HG02884 (cell line): Measurements from ENCODE around the gene IFT25.

ENCODE experiments used
- ATAC-seq: cut with Tn5 transposase; IDR thresholded peaks from one replicate; pipeline ENCODE4 v1.9.1; 2021; ENCODE audit warnings: mild to moderate bottlenecking, moderate library complexity; ENCODE audit not compliant: unreplicated experiment

The IFT25 gene

GRCh38 chr1:53957194-53957818 is 11.8 kb upstream of the IFT25 start:
- no peak for ATAC-seq

- ATAC-seq, result no peak
These were observed 11.0 kb upstream of the IFT25 start for GRCh38 chr1:53956308-53957168.

- ATAC-seq, result no peak
These were observed 8.6 kb upstream of the IFT25 start for GRCh38 chr1:53954128-53954527.

- ATAC-seq, result no peak
These were observed 6.2 kb upstream of the IFT25 start for GRCh38 chr1:53951697-53952096.

- ATAC-seq, result no peak
These were observed 3.8 kb upstream of the IFT25 start for GRCh38 chr1:53949023-53949990.

GRCh38 chr1:53948291-53948690 is 2.8 kb upstream of the IFT25 start:
- ATAC-seq, result no peak

- ATAC-seq, result no peak
These were observed 1.8 kb upstream of the IFT25 start for GRCh38 chr1:53947172-53947907.

GRCh38 chr1:53946252-53947171 is 1.0 kb upstream of the IFT25 start, which contains the start of gene LRRC42:
TSS of gene LRRC42 (plus strand) at chr1:53946350. CDS start at chr1:53952000, 5,650 bp downstream.
- peak; percentile 52 for ATAC-seq

GRCh38 chr1:53945183-53945432 is 391 bp downstream of the IFT25 start:
- ATAC-seq, result no peak

- no peak for ATAC-seq
These were observed 873 bp downstream of the IFT25 start for GRCh38 chr1:53944469-53945182.

- ATAC-seq, result no peak
These were observed 1.9 kb downstream of the IFT25 start for GRCh38 chr1:53943490-53944043.

GRCh38 chr1:53943090-53943489 is 2.4 kb downstream of the IFT25 start:
- ATAC-seq, result no peak

GRCh38 chr1:53942127-53942957 is 3.2 kb downstream of the IFT25 start:
- ATAC-seq, result no peak

- ATAC-seq, result no peak
These were observed 7.2 kb downstream of the IFT25 start for GRCh38 chr1:53938136-53938830.

GRCh38 chr1:53936430-53936829 is 9.1 kb downstream of the IFT25 start:
- no peak for ATAC-seq

- ATAC-seq, result no peak
These were observed 11.2 kb downstream of the IFT25 start for GRCh38 chr1:53934170-53934765.

GRCh38 chr1:53931523-53931922 is 14.0 kb downstream of the IFT25 start:
- no peak for ATAC-seq
